ENCODE results near the gene EIF2B4. TPM values are rescaled to one million over a fixed set of nuclear protein-coding genes. Genes with fewer than 3 reads are reported as not detected.

The EIF2B4 gene
- total and polyA plus RNA-seq, 2 of the 8 experiments (the other 6 are each of a cell fraction or from before 2014, with no cell fraction given) = 60.0 to 63.2 TPM

- FAIRE-seq (no peak), DNase-seq (ENCODE audit: low read depth in 1 of 2, low spot score in 2 of 2) (no peak)
- H2BK15ac ChIP-seq (ENCODE audit: low read length) = no peak overlapping the region
- no peak overlapping the region for H2AFZ ChIP-seq (ENCODE audit: low read length)
- H3K23me2 ChIP-seq (ENCODE audit: low read depth, low read length) = peaks cover 7% of the 10 kb centered on the region
- H3K79me2 ChIP-seq (ENCODE audit: control insufficient read depth in 1 of 2, insufficient read depth in 2 of 2, low read length in 2 of 2) = peaks cover 0 to 12% of the 10 kb centered on the region in 2 experiments; a peak in 2 of 4 replicates
- TF ChIP-seq SP1 (IDR thresholded peaks at IDR 0.05; ENCODE audit: low read depth, low read length) = peak; percentile 37; the same call in 1 of the 2 replicates
- TF ChIP-seq CHD1 (IDR thresholded peaks at IDR 0.05; ENCODE audit: low read depth, low read length) = no peak
- no peak for TF ChIP-seq MAFK (IDR thresholded peaks at IDR 0.05; ENCODE audit: low read depth, low read length)
- H2BK12ac ChIP-seq (ENCODE audit: low read depth, low read length) = peak overlapping the region; percentile 77
- H3K23ac ChIP-seq (ENCODE audit: insufficient read length) = no peak overlapping the region
- H4K20me1 ChIP-seq (replicated peaks in 1 of 2; ENCODE audit: control insufficient read depth in 1 of 2, insufficient read depth in 2 of 2, low read length in 2 of 2) = peaks cover 6 to 8% of the 10 kb centered on the region in 2 experiments
- ChIA-PET CTCF (ENCODE audit: partially characterized antibody) (interaction anchor here (0.5 kb wide), 1 partner anchor 706 kb away, joined by 3 read pairs; no protein-coding TSS in a partner anchor), POLR2A (ENCODE audit: partially characterized antibody) (interaction anchor here (0.5 to 9.5 kb wide), 9 partner anchors 10 to 61 kb away, joined by 3 to 114 read pairs (median 11); partner anchors contain the start of genes EIF2B4, GTF3C2, MPV17 and SNX17)
- WGBS, 2 experiments (ENCODE audit: extremely low coverage in 1 of 2, insufficient coverage in 1 of 2, insufficient read length in 1 of 2, insufficient replicate concordance in 2 of 2, low coverage in 1 of 2, low lambda C conversion rate in 2 of 2, missing lambda C conversion rate in 1 of 2) = 94% methylated on average over 10 of the region's 10 CpGs; no CpG with 5 or more reads in 1 of the 2 experiments
- H3K56ac ChIP-seq (replicated peaks; ENCODE audit: insufficient read length, low read depth, low read length) = no peak overlapping the region
- no peak overlapping the region for H3K4ac ChIP-seq (replicated peaks; ENCODE audit: insufficient read length, low read depth, low read length)
- H3K36me3 ChIP-seq (ENCODE audit: control insufficient read depth in 2 of 4, insufficient read depth in 4 of 4, low read length in 3 of 4) = peaks cover 39 to 66% (median 56%) of the 10 kb centered on the region in 4 experiments
- peaks cover 0 to 8% (median 2%) of the 10 kb centered on the region in 4 experiments; a peak in 5 of 7 replicates for H3K4me1 ChIP-seq (replicated peaks in 1 of 4; ENCODE audit: control insufficient read depth in 3 of 4, insufficient read depth in 4 of 4, low read length in 3 of 4)
- H4K8ac ChIP-seq (ENCODE audit: extremely low read depth, insufficient read depth, low read length) = peak overlapping the region; percentile 98; the same call in 1 of the 2 replicates
- H3K18ac ChIP-seq (ENCODE audit: extremely low read depth, low read length) = no peak overlapping the region
- H3K14ac ChIP-seq (ENCODE audit: insufficient read length) = no peak overlapping the region
- peak overlapping the region in 2 of 4 experiments; percentile 84 to 85; a peak in 5 of 7 replicates for H3K9ac ChIP-seq (replicated peaks in 1 of 4; ENCODE audit: extremely low read depth in 1 of 4, low read depth in 3 of 4, low read length in 3 of 4)
- H3K4me3 ChIP-seq (ENCODE audit: extremely low read depth in 1 of 4, insufficient read depth in 2 of 4, low read depth in 3 of 4, low read length in 4 of 4) = no peak overlapping the region
- H3K4me2 ChIP-seq (ENCODE audit: insufficient read depth in 1 of 2, low read depth in 2 of 2, low read length in 2 of 2) = peak overlapping the region; percentile 88 to 96; a peak in 3 of 4 replicates
- no peak overlapping the region; the same call in 1 of the 2 replicates for H2AK5ac ChIP-seq (ENCODE audit: low read depth, low read length)
- H2BK20ac ChIP-seq (ENCODE audit: low read length) = no peak overlapping the region
- H3K9me3 ChIP-seq (ENCODE audit: insufficient read depth in 2 of 2, low read depth in 1 of 2, low read length in 1 of 2) = no peaks in the 10 kb centered on the region
- peaks cover 11% of the 10 kb centered on the region for H3K79me1 ChIP-seq (ENCODE audit: low read depth, low read length)
- H3K27ac ChIP-seq (ENCODE audit: low read depth, low read length) = peak overlapping the region; percentile 93
- no peaks in the 10 kb centered on the region for H3K27me3 ChIP-seq (replicated peaks in 1 of 4; ENCODE audit: control insufficient read depth in 3 of 4, extremely low read depth in 1 of 4, insufficient read depth in 3 of 4, low read length in 3 of 4)
- no peak overlapping the region for H4K91ac ChIP-seq (replicated peaks; ENCODE audit: insufficient read length, low read length)
- H4K5ac ChIP-seq (ENCODE audit: insufficient read length, low read depth, low read length) = no peak overlapping the region
- no peak overlapping the region for H2BK120ac ChIP-seq (replicated peaks; ENCODE audit: low read depth, low read length)
- H2BK5ac ChIP-seq (ENCODE audit: low read depth, low read length) = peak overlapping the region; percentile 99
Measured at GRCh38 chr2:27381577-27382181, 11.5 kb upstream of the EIF2B4 start.
